Colon (tissue), 2 donors: Measurements from ENCODE around the gene FMN1.

Experiments
- FAIRE-seq: peaks from 2 replicates; lab custom pipeline; 2012; peaks lifted over from hg19 to GRCh38; lab: Jason Lieb, UNC
- donor health status: control.
- donor health status: control.

Gene FMN1

GRCh38 chr15:32881528-32881927 lies 313.0 kb downstream of the FMN1 start:
- no peak for FAIRE-seq

DNA sequence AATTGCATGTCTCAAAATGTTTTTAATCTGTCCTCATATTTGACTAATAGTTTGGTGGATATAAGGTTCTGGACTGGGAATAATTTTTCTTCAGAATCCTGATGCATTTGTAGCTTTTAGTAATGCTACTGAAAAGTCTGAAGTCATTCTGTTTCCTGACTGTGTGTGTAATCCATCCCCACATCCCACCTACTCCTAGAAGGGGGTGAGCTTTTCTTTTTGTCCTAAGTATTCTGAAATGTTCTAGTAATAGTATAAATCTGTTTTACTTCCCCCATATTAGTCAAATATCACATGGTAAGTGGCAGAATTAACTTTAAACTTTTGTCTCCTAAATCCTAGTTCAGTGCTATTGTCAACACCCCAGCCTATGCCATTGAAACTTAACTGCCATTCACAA lies 313.9 kb downstream of the FMN1 start:
- FAIRE-seq: no peak

DNA sequence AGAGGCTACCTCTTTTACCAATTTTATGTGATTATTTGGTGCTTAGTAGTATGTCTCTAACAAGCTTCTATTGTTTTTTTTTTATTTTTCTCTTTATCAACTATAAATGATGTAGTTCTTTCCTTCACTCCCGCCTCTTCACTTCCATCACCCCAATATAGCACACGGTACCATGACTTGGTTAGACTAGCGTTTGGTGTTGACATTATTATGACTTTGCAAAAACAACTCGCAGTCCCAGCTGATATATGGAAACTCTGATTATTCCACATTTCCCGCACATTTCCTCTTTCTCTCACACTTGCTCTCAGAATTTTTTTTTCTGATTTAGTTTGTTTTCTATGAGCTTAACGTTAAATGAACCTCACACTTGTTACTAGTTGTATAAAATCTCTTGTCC lies 314.5 kb downstream of the FMN1 start:
- FAIRE-seq: no peak

DNA sequence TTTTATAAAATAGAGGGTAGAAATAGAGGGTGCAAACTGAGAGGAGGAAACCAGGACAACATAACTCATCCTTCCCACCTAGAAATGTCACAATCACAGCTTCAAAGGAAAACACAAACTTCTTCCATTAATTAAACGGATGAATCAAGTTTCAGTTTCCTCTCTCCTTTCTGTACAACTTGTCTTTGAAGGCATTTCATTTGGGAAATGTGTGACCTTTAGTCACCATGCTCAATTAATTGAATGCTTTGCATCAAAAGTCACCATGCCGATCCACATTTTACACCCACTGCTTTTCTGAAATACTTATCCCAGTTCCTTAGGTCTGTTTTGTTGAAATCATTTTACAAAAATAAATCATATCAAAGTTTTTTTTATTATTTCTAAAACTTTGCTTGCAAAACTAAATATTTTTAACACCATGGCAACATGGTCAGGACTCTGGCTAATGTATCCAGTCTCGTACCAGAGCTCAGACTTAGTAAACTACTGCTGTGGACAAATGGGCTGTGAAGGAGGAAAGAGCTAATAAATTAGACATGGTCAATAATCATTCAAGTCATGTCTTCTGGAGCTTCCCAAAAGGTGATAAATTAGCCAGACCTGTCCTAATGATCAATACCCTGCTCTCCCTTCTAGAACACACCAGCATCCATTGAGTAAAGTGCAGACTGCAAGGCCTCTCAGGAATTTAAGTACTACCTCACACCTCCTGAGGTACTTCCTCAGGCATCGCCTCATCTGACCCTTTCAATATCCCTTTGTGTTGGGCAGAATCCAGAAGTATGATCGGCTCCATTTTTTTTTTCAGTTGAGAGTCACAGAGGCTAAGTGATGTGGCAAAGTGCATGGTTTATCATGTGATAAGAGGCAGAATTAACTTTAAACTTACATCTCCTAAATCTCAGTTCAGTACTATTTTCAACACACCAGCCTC lies 315.4 kb downstream of the FMN1 start:
- FAIRE-seq: no peak

DNA sequence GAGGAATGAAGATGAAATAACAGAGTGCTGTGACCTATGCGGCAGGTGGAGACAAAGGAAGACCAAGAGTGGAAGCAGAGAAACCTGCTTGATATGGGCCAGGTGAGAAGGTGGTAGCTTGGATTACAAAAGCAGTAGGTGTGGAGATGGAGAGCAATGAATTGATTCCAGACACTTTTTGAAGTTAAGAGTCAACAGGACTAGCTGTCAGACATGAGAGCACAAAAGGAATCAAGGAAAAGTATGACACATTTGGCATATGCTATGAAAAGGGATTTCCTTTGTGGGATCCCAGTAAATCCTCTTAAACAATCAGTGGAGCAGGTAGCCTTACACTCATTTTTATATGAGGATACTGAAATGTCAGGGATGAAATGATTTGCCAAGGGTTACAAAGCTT lies 316.2 kb downstream of the FMN1 start:
- no peak for FAIRE-seq

DNA sequence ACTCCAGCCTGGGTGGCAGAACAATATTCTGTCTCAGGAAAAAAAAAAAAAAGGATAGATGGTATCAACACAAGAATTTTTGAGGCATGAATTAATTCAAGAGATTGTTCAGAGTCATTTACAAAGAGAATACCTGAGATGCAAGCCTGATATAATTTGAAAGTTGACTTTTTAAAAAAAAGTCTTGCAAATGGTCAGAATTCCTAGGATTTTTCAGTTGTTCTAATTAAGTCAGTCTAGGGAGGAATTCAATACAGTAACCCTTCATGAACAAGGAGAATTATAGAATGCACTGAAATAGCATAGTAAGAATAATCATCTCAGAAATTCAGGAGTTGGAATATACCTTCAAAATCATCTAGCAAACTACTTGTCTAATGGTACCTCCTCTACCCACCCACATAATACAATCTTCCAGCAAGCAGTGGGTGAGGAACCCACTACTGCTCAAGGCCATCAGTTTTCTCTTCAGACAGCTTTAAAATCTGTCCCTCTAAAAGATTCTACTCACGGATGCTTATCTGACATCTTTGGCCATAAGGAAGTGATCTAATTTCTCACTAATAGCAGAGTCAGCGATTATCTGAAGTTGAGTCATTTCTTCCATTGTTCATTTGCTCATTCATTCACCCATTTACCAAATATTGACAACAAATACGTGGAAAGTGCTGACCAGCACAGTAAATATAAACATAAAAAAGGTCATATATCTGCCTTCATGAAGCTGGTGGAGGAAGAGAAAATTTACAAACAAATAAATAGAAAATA lies 317.1 kb downstream of the FMN1 start:
- no peak for FAIRE-seq

DNA sequence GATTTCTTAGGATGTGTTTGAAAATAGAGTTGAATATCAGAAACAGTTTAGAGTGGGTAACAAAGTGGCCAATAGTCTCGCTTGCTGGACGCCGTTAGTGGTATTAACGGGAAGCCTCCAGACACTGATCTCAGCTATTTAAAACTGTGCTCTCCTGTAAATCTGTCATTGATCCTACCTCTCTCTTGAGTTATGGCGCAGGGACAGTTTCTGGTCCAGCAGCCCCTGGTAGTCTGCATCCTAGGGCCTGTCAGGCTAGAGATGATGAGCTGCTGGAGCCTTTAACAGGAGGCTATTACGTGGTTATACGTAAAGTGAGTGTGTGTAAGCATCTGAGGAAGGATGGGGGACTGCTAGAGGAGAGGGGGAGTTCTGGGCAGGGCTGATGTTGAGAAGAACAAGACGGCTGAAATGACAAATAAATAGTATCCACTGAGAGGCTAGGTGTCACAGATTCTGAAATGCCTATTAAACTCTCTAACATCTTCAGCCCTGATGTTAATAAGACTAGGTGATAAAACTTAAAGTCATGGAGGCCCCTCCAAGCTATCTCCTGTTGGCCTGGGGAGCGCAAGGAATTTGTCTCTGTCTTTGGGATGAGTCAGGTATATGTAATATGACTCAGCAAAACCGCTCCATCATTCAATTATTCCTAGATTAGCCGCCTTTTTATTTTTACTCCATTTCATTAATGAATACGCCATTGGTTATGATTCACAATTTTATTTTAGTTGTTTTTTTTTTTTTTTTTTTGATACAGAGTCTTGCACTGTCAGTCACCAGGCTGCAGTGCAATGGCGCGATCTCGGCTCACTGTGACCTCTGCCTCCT lies 321.0 kb downstream of the FMN1 start:
- FAIRE-seq: no peak

DNA sequence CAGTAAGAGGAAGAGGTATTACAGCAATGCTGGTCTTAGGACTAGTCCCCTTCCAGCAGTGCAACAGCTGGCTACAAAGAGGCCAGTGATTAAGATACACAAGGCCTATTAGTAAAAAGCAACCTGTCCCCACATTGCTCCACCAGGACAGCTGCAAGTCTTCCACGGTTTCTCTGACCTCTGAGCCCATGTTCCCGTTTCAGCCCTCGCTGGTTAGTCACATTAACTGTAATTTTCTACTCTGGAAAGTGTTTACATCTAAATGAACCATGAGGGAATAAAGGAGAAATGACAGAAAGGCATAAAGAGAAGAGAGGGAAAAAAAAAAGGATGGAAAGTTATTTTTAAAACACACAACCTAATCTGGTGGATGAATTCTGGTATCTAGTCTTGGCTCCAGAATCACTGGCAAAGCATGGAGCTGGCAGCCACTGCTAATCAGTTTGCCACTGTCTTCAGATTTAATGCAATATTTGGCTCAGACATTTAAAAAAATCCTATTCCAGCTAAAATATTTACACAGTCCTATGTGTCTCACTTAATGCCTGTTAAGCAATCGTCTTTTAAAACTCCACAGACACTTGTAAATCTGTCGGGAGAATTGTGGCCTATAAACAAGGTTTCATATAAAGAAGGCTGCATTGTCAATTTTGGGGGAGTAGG lies 321.8 kb downstream of the FMN1 start:
- FAIRE-seq: no peak

- no peak for FAIRE-seq
These were observed 322.6 kb downstream of the FMN1 start for GRCh38 chr15:32871883-32872282.

DNA sequence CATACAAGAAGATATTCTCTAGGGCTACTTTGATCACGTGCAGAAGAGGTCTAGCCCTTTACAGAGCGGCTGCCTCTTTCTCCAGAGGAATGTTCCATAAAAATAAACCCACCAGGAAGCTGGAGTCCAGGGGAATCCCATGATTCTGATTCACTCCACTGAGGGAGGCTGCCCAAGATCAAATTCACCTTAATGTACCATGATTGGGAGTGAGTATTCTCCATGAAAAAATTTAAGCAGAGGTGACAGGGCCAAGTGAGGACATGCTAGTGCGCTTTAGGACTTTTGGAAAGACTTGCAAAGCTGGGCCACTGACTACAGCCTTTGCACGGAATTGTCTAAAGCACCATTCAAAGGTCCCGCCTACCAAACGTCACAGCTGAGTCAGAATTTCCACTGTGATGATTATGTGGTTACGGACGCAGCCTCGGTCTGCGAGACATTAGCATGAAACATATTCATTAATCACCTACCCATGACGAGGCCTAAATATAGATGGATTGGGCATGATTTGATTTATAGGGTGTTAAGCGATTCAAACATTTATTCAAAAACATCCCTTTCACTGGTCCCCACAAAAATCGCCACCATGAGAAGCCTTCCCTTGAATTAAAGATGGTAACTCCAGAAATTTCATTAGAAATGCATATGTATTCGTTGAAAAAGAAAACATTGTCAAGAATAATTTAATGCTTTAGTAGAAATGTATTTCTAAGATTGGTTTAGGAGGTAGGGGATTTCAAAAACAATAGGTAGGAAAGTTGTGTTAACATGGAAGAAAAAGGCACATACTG lies 324.1 kb downstream of the FMN1 start:
- FAIRE-seq: no peak

DNA sequence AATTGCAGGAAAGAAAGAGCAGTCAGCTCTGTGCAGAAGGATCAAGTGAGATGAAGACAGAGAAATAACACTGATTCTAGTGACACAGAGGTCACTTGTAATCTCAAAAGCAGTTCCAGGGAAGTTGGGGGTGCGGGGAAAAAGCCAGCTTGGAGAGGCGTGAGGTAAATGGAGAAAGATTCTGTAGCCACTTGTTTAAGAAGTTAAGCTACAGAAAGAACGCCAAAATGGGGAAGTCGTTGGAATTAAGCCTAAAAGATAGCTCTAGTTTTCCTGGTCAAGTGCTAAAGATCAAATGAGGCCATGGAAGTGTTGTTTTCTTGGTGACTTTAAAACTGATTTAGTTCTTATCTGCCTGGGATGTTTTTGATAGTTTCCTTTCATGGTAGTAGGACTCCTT lies 324.7 kb downstream of the FMN1 start:
- no peak for FAIRE-seq

DNA sequence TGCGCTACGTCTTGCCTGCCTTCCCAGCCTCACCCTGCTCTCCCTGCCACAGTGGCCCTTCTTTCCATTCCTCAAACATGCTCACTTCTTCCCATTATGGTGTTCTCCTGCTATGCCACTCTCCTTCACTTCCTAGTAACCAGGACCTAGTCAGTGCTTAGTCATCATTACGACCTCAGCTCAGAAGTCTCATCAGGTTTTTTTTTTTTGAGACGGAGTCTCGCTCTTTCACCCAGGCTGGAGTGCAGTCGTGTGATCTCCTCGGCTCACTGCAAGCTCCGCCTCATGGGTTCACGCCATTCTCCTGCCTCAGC lies 327.2 kb downstream of the FMN1 start:
- no peak for FAIRE-seq

DNA sequence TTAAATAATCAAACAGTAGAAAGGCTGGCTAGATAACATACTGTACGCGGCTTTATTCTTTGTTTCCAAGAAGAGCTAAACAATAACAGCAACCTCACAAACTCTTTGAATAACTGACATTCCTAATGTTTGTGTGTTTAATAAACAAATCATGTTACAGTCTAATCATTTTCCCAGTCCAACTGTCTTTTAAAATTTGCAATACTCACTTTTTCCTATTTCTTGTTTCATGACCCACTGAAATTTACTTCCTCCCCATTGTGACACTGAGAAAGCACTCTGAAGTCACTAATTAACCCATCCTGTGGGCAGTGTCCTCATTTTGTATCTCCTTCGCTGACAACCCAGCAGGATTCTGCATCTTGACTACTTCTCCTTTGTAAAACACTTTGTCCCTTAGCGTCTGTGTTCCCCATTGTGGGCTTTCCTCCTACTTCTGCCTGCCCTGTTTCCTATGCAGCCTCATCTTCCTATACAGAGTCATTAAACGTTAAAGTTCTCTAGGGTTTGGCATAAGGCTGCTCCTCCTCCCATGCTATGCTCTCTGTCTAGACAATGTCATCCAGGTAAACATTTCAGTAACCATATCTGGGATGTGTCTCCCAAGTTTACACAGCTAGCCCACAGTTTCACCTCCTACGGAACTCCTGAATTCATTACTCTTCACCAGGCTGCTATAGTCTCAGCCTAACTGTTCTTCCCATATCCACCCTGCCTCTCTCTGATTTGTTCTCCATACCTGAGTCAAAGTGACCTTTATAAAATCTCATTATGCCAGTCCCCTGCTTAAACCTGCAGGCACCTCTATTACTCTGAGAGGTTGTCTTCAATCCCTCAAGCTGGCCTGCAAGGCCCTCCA lies 327.8 kb downstream of the FMN1 start:
- no peak for FAIRE-seq

GRCh38 chr15:32864841-32865240 lies 329.7 kb downstream of the FMN1 start:
- no peak for FAIRE-seq

- no peak for FAIRE-seq
These were observed 330.5 kb downstream of the FMN1 start for GRCh38 chr15:32864051-32864450.

GRCh38 chr15:32861761-32862160 lies 332.8 kb downstream of the FMN1 start:
- FAIRE-seq: no peak

DNA sequence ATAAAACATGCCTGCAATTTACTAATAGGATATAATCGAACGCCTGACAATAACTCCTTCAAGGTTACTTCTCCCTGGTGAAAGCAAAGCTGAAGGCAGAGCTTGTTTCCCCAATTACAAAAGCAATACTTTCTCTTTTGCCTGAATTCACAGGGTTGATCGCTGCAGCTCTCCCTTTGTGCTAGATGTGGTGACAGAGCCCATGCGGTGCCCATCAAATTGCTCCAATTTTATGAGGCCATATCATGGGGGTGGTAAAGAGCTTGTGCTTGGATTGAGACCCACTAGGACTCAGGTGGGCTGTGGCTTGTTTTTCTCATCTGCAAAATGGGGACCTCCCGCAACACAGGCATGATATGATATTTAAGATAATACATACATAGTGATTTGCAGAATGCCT lies 333.3 kb downstream of the FMN1 start:
- FAIRE-seq: no peak

GRCh38 chr15:32859996-32860395 lies 334.5 kb downstream of the FMN1 start:
- FAIRE-seq: no peak

DNA sequence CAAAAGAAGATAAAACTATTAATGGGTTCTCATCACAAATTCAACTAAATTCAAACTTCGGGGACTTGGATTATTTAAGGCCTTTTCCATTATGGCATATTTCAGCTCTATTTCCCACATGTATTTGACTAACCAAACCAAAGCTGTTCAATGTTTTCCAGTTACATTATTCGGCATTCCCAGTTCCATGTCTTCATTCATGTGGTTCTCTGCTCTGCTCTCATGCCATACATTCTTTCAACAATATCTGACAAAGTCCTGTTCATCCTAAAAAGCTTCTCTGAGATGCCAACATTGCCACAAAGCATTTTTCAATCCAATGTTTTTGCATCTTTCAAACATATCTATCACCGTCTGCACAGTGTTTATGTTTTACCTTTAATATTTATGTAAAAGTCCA lies 335.3 kb downstream of the FMN1 start:
- FAIRE-seq: no peak

GRCh38 chr15:32857732-32858131 lies 336.8 kb downstream of the FMN1 start:
- no peak for FAIRE-seq
